ENCODE data around the gene VAV2.

The VAV2 gene

DNA sequence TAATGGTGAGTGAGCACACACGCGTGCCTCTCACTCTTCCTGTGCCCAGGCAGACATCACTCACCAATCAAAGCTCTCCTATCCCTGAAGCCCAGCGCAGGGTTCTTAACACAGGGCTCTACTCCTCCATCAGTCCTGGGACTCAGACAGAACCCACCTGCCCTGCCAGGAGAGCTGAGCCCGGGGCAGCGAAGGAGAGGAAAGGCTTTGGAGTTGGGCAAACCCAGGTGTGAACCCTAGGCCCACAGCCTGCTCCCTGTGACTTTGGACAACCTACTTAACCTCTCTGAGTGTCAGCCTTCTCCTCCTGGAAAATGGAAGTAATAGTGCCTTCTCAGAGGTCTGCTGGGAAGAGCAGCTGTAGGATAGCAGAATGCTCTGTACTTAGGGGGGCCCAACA, 155.3 kb downstream of the VAV2 start:
- Histone ChIP-seq H3K27ac (no peak overlapping the region), H3K9me3 (ENCODE audit: control insufficient read depth, low read length) (no peaks in the 10 kb centered on the region), H3K36me3 (ENCODE audit: control insufficient read depth, insufficient read depth, low read length) (no peaks in the 10 kb centered on the region), H3K4me3 (ENCODE audit: low read depth, low read length) (no peak overlapping the region), H3K79me2 (no peaks in the 10 kb centered on the region), H3K27me3 (ENCODE audit: control insufficient read depth, insufficient read depth, low read length) (no peaks in the 10 kb centered on the region), H3K4me2 (ENCODE audit: low read length) (no peak overlapping the region), H3K4me1 (no peaks in the 10 kb centered on the region), H3K9ac (no peak overlapping the region), H2AFZ (no peak overlapping the region)
- TF ChIP-seq CTCF (IDR thresholded peaks at IDR 0.05), result no peak

GRCh38 chr9:133836001-133836758, 155.9 kb downstream of the VAV2 start:
- H3K9me3 ChIP-seq (ENCODE audit: control insufficient read depth, low read length), result no peaks in the 10 kb centered on the region
- H3K4me3 ChIP-seq (ENCODE audit: low read depth, low read length), result no peak overlapping the region
- no peak overlapping the region for H3K9ac ChIP-seq
- no peak overlapping the region for H3K4me2 ChIP-seq (ENCODE audit: low read length)
- TF ChIP-seq CTCF (IDR thresholded peaks at IDR 0.05), result no peak
- H3K4me1 ChIP-seq, result no peaks in the 10 kb centered on the region
- H3K36me3 ChIP-seq (ENCODE audit: control insufficient read depth, insufficient read depth, low read length), result no peaks in the 10 kb centered on the region
- no peaks in the 10 kb centered on the region for H3K79me2 ChIP-seq
- no peak overlapping the region for H3K27ac ChIP-seq
- H2AFZ ChIP-seq, result no peak overlapping the region
- no peaks in the 10 kb centered on the region for H3K27me3 ChIP-seq (ENCODE audit: control insufficient read depth, insufficient read depth, low read length)

- Histone ChIP-seq H2AFZ (no peak overlapping the region), H3K9me3 (ENCODE audit: control insufficient read depth, low read length) (no peaks in the 10 kb centered on the region)
Observed at GRCh38 chr9:133835262-133835901, 156.7 kb downstream of the VAV2 start.

GRCh38 chr9:133834080-133834976, 157.8 kb downstream of the VAV2 start:
- no peaks in the 10 kb centered on the region for H3K27me3 ChIP-seq (ENCODE audit: control insufficient read depth, insufficient read depth, low read length)
- no peak overlapping the region for H3K4me2 ChIP-seq (ENCODE audit: low read length)
- no peak overlapping the region for H2AFZ ChIP-seq
- H3K4me1 ChIP-seq, result no peaks in the 10 kb centered on the region
- H3K4me3 ChIP-seq (ENCODE audit: low read depth, low read length), result no peak overlapping the region
- no peaks in the 10 kb centered on the region for H3K79me2 ChIP-seq
- H3K9me3 ChIP-seq (ENCODE audit: control insufficient read depth, low read length), result no peaks in the 10 kb centered on the region
- H3K27ac ChIP-seq, result no peak overlapping the region
- no peaks in the 10 kb centered on the region for H3K36me3 ChIP-seq (ENCODE audit: control insufficient read depth, insufficient read depth, low read length)
- no peak overlapping the region for H3K9ac ChIP-seq
- no peak for TF ChIP-seq CTCF (IDR thresholded peaks at IDR 0.05)

More at GRCh38 chr9:133835262-133835901, 156.7 kb downstream of the VAV2 start:
- Histone ChIP-seq H3K79me2 (no peaks in the 10 kb centered on the region), H3K4me2 (ENCODE audit: low read length) (no peak overlapping the region), H3K4me3 (ENCODE audit: low read depth, low read length) (no peak overlapping the region), H3K9ac (no peak overlapping the region), H3K27ac (no peak overlapping the region), H3K4me1 (no peaks in the 10 kb centered on the region), H3K36me3 (ENCODE audit: control insufficient read depth, insufficient read depth, low read length) (no peaks in the 10 kb centered on the region), H3K27me3 (ENCODE audit: control insufficient read depth, insufficient read depth, low read length) (no peaks in the 10 kb centered on the region)
- no peak for TF ChIP-seq CTCF (IDR thresholded peaks at IDR 0.05)
